ENCODE results near the gene SMG7. TPM values are rescaled to one million over a fixed set of nuclear protein-coding genes. Genes with fewer than 3 reads are reported as not detected.
A peak's percentile ranks its signal among the peaks of the same experiment; 100 is the strongest.

The SMG7 gene
- total and polyA plus RNA-seq, 12 donors = 16.0 to 46.6 (median 37.8) TPM

DNA sequence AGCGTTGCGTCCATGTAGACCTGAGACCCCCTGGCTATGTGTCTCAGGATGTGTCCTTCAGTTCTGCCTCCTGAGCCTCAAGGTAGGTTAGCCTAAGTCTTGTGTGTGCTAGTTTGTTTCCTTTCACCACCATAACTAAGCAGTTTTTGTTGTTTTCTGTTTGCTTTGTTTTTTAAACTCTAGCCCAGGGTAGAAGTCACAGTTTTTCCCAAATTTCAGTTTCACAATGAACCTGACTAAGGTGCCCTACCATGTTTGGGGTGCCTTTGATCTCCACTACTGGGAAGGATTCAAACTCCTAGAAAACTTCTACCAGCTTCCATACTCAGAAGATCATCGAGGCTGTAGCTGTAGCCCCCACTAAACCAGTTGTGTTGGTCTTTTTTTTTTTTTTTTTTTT, 14.8 kb upstream of the SMG7 start:
- 81 to 87% methylated on average over 3 of the region's 3 CpGs for WGBS, 2 donors
- Histone ChIP-seq H3K36me3 (no peaks in the 10 kb centered on the region), H3K4me1 (peaks cover 0 to 17% (median 0%) of the 10 kb centered on the region in 9 donors), H3K9me3 (no peaks in the 10 kb centered on the region), H3K4me3 (no peak overlapping the region), H3K27ac (no peak overlapping the region), H3K27me3 (peaks cover 0 to 12% (median 0%) of the 10 kb centered on the region in 7 donors)
- ATAC-seq = no peak
- intact Hi-C loops (cut with DNase I) = no loop called here
- TF ChIP-seq, protein P1, sequence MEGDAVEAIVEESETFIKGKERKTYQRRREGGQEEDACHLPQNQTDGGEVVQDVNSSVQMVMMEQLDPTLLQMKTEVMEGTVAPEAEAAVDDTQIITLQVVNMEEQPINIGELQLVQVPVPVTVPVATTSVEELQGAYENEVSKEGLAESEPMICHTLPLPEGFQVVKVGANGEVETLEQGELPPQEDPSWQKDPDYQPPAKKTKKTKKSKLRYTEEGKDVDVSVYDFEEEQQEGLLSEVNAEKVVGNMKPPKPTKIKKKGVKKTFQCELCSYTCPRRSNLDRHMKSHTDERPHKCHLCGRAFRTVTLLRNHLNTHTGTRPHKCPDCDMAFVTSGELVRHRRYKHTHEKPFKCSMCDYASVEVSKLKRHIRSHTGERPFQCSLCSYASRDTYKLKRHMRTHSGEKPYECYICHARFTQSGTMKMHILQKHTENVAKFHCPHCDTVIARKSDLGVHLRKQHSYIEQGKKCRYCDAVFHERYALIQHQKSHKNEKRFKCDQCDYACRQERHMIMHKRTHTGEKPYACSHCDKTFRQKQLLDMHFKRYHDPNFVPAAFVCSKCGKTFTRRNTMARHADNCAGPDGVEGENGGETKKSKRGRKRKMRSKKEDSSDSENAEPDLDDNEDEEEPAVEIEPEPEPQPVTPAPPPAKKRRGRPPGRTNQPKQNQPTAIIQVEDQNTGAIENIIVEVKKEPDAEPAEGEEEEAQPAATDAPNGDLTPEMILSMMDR (IDR thresholded peaks at IDR 0.05) = no peak
- no peak for DNase-seq

DNA sequence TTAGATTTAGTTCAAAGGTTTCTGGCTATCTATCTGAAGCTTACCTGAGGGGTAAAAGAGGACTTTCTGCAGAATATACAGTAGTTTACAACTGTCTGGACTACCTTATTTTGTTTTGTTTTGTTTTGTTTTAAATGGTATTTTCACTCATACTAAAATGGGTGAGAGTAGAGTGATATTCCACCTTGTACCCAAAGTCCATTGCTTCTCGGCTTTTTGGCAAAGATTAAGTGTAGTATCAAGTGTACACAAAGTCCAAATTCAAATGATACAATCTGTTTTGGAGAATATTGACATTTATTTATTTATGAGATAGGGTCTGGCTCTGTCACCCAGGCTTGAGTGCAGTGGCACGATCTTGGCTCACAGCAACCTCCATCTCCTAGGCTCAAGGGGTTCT, 11.7 kb upstream of the SMG7 start:
- intact Hi-C loops (cut with DNase I) = loop anchor here in 1 of 10 donors (10.0 kb wide), 1 partner anchor 176 kb away; no protein-coding TSS in a partner anchor
- no peaks in the 10 kb centered on the region for H3K9me3 ChIP-seq
- peaks cover 0 to 4% (median 0%) of the 10 kb centered on the region in 7 donors for H3K27me3 ChIP-seq
- TF ChIP-seq, protein P1 (IDR thresholded peaks at IDR 0.05) = no peak
- H3K36me3 ChIP-seq = no peaks in the 10 kb centered on the region
- peaks cover 0 to 21% (median 0%) of the 10 kb centered on the region in 9 donors for H3K4me1 ChIP-seq
- DNase-seq = no peak
- WGBS, 2 donors = 89 to 92% methylated on average over 2 of the region's 2 CpGs
- no peak overlapping the region for H3K27ac ChIP-seq
- no peak overlapping the region for H3K4me3 ChIP-seq
- no peak for ATAC-seq

DNA sequence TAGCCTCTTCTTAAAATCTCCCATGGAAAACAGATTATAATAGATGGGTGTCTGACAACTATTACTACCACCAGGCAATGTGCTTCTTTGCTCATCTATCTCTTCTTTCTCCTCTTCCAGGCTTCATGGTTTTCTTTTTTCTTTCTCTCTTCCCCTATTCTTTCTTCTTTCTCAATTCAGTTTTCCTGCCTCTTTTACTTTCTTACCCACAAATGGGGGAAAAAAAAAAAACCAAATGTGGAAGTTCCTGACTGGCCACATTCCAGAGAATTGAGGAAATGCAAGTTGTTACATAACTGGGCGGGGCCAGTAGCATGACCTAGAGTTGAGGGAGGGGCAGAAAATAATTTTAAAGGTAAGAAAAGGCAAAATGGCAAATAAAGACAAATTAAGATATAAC, 10.9 kb upstream of the SMG7 start:
- Histone ChIP-seq H3K27me3 (peaks cover 0 to 4% (median 0%) of the 10 kb centered on the region in 7 donors), H3K4me3 (no peak overlapping the region), H3K36me3 (no peaks in the 10 kb centered on the region), H3K27ac (peak overlapping the region in 1 of 10 donors; percentile 70), H3K4me1 (peaks cover 0 to 21% (median 0%) of the 10 kb centered on the region in 9 donors), H3K9me3 (no peaks in the 10 kb centered on the region)
- intact Hi-C loops (cut with DNase I) = loop anchor here in 1 of 10 donors (10.0 kb wide), 1 partner anchor 177 kb away; no protein-coding TSS in a partner anchor
- 78 to 97% methylated on average over 1 of the region's 1 CpG for WGBS, 2 donors
- ATAC-seq = peak in 1 of 8 donors; percentile 53
- peak in 1 of 2 donors; percentile 17 for DNase-seq
- TF ChIP-seq, protein P1 (IDR thresholded peaks at IDR 0.05) = no peak

DNA sequence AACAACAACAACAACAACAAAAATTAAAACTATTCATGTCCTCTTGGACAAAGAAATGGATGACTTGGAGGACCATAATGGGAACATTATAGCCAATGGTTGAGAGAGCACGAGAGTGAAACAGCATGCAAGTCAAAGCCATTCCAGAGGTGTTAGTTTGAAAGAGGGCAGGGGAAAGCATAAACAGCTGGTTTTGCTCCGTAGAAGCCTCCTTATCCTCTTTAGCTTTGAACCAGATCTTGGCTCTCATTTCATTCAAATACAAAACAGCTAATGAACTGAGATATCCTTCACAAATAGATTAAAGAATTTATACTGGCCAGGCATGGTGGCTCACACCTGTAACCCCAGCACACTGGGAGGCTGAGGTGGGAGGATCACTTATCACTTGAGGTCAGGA, 8.7 kb upstream of the SMG7 start:
- H3K36me3 ChIP-seq = no peaks in the 10 kb centered on the region
- DNase-seq = no peak
- TF ChIP-seq, protein P1 (IDR thresholded peaks at IDR 0.05) = no peak
- no peaks in the 10 kb centered on the region for H3K9me3 ChIP-seq
- H3K27me3 ChIP-seq = peaks cover 0 to 4% (median 0%) of the 10 kb centered on the region in 7 donors
- peaks cover 0 to 27% (median 0%) of the 10 kb centered on the region in 9 donors for H3K4me1 ChIP-seq
- no peak for ATAC-seq
- intact Hi-C loops (cut with DNase I) = loop anchor here in 1 of 10 donors (10.0 kb wide), 1 partner anchor 179 kb away; no protein-coding TSS in a partner anchor
- 73 to 81% methylated on average over 2 of the region's 2 CpGs for WGBS, 2 donors
- H3K27ac ChIP-seq = no peak overlapping the region
- H3K4me3 ChIP-seq = no peak overlapping the region

Measured in heart right ventricle (tissue), 16 donors.